Stomach (tissue), 4 donors: Measurements from ENCODE around the gene OCA2.

Experiments used
- EP300 ChIP-seq: sonication (generic); formaldehyde crosslinking; IDR thresholded peaks from one replicate; pipeline ENCODE4 v1.6.1; 2017; ENCODE audit warnings: antibody characterized with exemption
- POLR2AphosphoS5 ChIP-seq, 3 donors: sonication (generic); formaldehyde crosslinking; IDR thresholded peaks; one replicate each; pipeline ENCODE4 v1.6.1; 2016; ENCODE audit warnings: antibody characterized with exemption in 3 of 3
- TF ChIP-seq, protein P1 (sequence below), 7 experiments: fragments of 450-650 bp in 4 of 7; fragments of 200-600 bp in 3 of 7; sonication (generic) in 3 of 7; IDR thresholded peaks; one replicate each; pipeline ENCODE4 v1.5.1; 2016 to 2019; ENCODE audit warnings: antibody characterized with exemption in 7 of 7, control low read depth in 2 of 7, mild to moderate bottlenecking in 1 of 7

DNA sequence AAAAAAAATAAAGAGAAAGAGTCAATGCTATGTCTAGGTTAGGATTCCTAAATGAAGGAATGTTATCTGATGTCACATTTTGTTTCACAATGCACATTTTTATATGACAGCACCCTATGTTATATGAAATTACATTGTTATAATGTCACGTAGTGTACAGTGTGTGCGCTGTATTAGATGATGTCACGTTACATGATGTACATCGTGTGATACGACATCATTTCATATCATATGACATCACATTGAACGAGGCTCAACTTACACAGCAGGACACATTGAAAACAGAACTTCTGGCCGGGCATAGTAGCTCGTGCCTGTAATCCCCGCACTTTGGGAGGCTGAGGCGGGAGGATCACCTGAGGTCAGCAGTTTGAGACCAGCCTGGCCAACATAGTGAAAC, 150.0 kb downstream of the OCA2 start:
- TF ChIP-seq, protein P1, sequence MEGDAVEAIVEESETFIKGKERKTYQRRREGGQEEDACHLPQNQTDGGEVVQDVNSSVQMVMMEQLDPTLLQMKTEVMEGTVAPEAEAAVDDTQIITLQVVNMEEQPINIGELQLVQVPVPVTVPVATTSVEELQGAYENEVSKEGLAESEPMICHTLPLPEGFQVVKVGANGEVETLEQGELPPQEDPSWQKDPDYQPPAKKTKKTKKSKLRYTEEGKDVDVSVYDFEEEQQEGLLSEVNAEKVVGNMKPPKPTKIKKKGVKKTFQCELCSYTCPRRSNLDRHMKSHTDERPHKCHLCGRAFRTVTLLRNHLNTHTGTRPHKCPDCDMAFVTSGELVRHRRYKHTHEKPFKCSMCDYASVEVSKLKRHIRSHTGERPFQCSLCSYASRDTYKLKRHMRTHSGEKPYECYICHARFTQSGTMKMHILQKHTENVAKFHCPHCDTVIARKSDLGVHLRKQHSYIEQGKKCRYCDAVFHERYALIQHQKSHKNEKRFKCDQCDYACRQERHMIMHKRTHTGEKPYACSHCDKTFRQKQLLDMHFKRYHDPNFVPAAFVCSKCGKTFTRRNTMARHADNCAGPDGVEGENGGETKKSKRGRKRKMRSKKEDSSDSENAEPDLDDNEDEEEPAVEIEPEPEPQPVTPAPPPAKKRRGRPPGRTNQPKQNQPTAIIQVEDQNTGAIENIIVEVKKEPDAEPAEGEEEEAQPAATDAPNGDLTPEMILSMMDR (IDR thresholded peaks at IDR 0.05): no peak
- no peak for TF ChIP-seq POLR2AphosphoS5 (IDR thresholded peaks at IDR 0.05)
- no peak for TF ChIP-seq EP300
